NCI-H146 (cell line): ENCODE results near the gene AVPR1A.

Source experiments
- DNase-seq: peaks from one replicate; lab custom pipeline; 2025; lab: John Stamatoyannopoulos, UW

The AVPR1A gene

GRCh38 chr12:63095369-63095980 lies 55.5 kb downstream of the AVPR1A start:
- DNase-seq = no peak

GRCh38 chr12:63093711-63094110 lies 57.3 kb downstream of the AVPR1A start:
- DNase-seq = no peak

- DNase-seq = no peak
These were observed 57.9 kb downstream of the AVPR1A start for GRCh38 chr12:63093084-63093483.
